Keratinocyte (primary cell): Measurements from ENCODE around the gene CCDC80. TPM values are rescaled to one million over a fixed set of nuclear protein-coding genes. Genes with fewer than 3 reads are reported as not detected.

ENCODE experiments used
- DNase-seq: peaks from one replicate; pipeline ENCODE4 v3.0.0-alpha.2; 2011; ENCODE audit warnings: low read depth, missing footprints, low spot score
- FAIRE-seq: peaks from 2 replicates; lab custom pipeline; 2011; peaks lifted over from hg19 to GRCh38; lab: Jason Lieb, UNC
- H2AFZ ChIP-seq: 2 replicates; pipeline ENCODE4 v1.6.0; 2012; ENCODE audit warnings: low read length, control low read depth, inconsistent platforms; ENCODE audit not compliant: control insufficient read depth
- H3K27ac ChIP-seq: 2 replicates; pipeline ENCODE4 v1.5.1; 2011; ENCODE audit warnings: low read length; ENCODE audit not compliant: control insufficient read depth, insufficient read depth
- H3K27me3 ChIP-seq: 3 replicates; pipeline ENCODE4 v1.6.0; 2011; ENCODE audit warnings: low read length; ENCODE audit not compliant: control insufficient read depth, insufficient read depth; ENCODE audit errors: extremely low read depth
- H3K36me3 ChIP-seq, 2 experiments: 2 replicates in 1 of 2; 3 replicates in 1 of 2; pipeline ENCODE4 v1.5.1; 2011; ENCODE audit warnings: low read length in 2 of 2, mild to moderate bottlenecking in 1 of 2; ENCODE audit not compliant: control insufficient read depth in 2 of 2, insufficient read depth in 2 of 2; ENCODE audit errors: extremely low read depth in 1 of 2
- H3K4me1 ChIP-seq: 3 replicates; pipeline ENCODE4 v1.5.1; 2011; ENCODE audit warnings: low read length; ENCODE audit not compliant: control insufficient read depth, insufficient read depth; ENCODE audit errors: extremely low read depth
- H3K4me2 ChIP-seq: 3 replicates; pipeline ENCODE4 v1.6.0; 2011; ENCODE audit warnings: low read depth, low read length; ENCODE audit not compliant: control insufficient read depth, insufficient read depth; ENCODE audit errors: extremely low read depth
- H3K4me3 ChIP-seq, 3 experiments: fragments of 200-600 bp in 1 of 3; sonication (generic) in 1 of 3; 2 replicates in 2 of 3; 3 replicates in 1 of 3; pipeline ENCODE4 v1.5.1; 2011 to 2016; ENCODE audit warnings: low read length in 3 of 3, mild to moderate bottlenecking in 3 of 3, control low read depth in 2 of 3, inconsistent platforms in 1 of 3, low read depth in 1 of 3, mixed read lengths in 1 of 3, mixed run types in 1 of 3, moderate library complexity in 1 of 3; ENCODE audit not compliant: control insufficient read depth in 2 of 3, insufficient read depth in 2 of 3; ENCODE audit errors: extremely low read depth in 1 of 3
- H3K79me2 ChIP-seq: 2 replicates; pipeline ENCODE4 v1.6.0; 2012; ENCODE audit warnings: low read length; ENCODE audit not compliant: control insufficient read depth, insufficient read depth
- H3K9ac ChIP-seq: 3 replicates; pipeline ENCODE4 v1.6.0; 2011; ENCODE audit warnings: low read length; ENCODE audit not compliant: control insufficient read depth, insufficient read depth; ENCODE audit errors: extremely low read depth
- H3K9me1 ChIP-seq: 3 replicates; pipeline ENCODE4 v1.6.0; 2011; ENCODE audit warnings: low read length; ENCODE audit not compliant: control insufficient read depth, insufficient read depth; ENCODE audit errors: extremely low read depth
- H3K9me3 ChIP-seq: 2 replicates; pipeline ENCODE4 v1.5.1; 2012; ENCODE audit warnings: low read depth, low read length; ENCODE audit not compliant: control insufficient read depth
- H4K20me1 ChIP-seq: 3 replicates; pipeline ENCODE4 v1.6.0; 2011; ENCODE audit warnings: low read length; ENCODE audit not compliant: control insufficient read depth, insufficient read depth; ENCODE audit errors: extremely low read depth
- EZH2 ChIP-seq: IDR thresholded peaks from one replicate; pipeline ENCODE4 v1.6.1; 2012; ENCODE audit warnings: inconsistent platforms, mild to moderate bottlenecking, low read length, moderate library complexity
- dilution Hi-C: fragments of 300-500 bp; cut with MboI; formaldehyde crosslinking; loops from one replicate; pipeline ENCODE4 v1.7.0; 2020; ENCODE audit warnings: low sequenced_read_pairs; ENCODE audit not compliant: extremely low pct_ligation_motif_present
- polyA plus RNA-seq, 5 experiments: library from polyadenylated mRNA; depleted of rRNA in 3 of 5; stranded (reverse) in 3 of 5; stranded (forward) in 1 of 5; unstranded in 1 of 5; fragments of >200 nt; gene quantifications; 1 replicate in 1 of 5; 2 replicates in 3 of 5; 3 replicates in 1 of 5; pipeline versions ENCODE4 v1.2.1 to v1.2.3, GENCODE V29; 2011 to 2012; ENCODE audit warnings: missing spikeins in 2 of 5, low read depth in 1 of 5, low replicate concordance in 1 of 5
- TF ChIP-seq, protein P1 (sequence below), 3 experiments: IDR thresholded peaks in 1 of 3; conservative IDR thresholded peaks in 1 of 3; optimal IDR thresholded peaks in 1 of 3; 2 replicates in 2 of 3; 3 replicates in 1 of 3; pipeline versions ENCODE3 to v1.5.1; 2011; ENCODE audit warnings: low read length in 3 of 3, mild to moderate bottlenecking in 3 of 3, moderate library complexity in 2 of 3, control low read depth in 1 of 3, inconsistent platforms in 1 of 3; ENCODE audit not compliant: insufficient read depth in 2 of 3; ENCODE audit errors: extremely low read depth in 1 of 3

Gene CCDC80
- polyA plus RNA-seq, 1 donor (not counting 4 experiments of a cell fraction or from before 2014, with no cell fraction given), result 12.8 TPM

GRCh38 chr3:112629425-112629824, 11.5 kb downstream of the CCDC80 start:
- no peaks in the 10 kb centered on the region for H3K9me1 ChIP-seq
- H3K4me2 ChIP-seq, result peak overlapping the region; percentile 54
- TF ChIP-seq, protein P1, sequence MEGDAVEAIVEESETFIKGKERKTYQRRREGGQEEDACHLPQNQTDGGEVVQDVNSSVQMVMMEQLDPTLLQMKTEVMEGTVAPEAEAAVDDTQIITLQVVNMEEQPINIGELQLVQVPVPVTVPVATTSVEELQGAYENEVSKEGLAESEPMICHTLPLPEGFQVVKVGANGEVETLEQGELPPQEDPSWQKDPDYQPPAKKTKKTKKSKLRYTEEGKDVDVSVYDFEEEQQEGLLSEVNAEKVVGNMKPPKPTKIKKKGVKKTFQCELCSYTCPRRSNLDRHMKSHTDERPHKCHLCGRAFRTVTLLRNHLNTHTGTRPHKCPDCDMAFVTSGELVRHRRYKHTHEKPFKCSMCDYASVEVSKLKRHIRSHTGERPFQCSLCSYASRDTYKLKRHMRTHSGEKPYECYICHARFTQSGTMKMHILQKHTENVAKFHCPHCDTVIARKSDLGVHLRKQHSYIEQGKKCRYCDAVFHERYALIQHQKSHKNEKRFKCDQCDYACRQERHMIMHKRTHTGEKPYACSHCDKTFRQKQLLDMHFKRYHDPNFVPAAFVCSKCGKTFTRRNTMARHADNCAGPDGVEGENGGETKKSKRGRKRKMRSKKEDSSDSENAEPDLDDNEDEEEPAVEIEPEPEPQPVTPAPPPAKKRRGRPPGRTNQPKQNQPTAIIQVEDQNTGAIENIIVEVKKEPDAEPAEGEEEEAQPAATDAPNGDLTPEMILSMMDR (optimal IDR thresholded peaks at IDR 0.05 in 1 of 3, IDR thresholded peaks at IDR 0.05 in 1 of 3, conservative IDR thresholded peaks at IDR 0.05 in 1 of 3; ENCODE audit: extremely low read depth in 1 of 3, insufficient read depth in 2 of 3, low read length in 3 of 3), result no peak
- TF ChIP-seq EZH2, result no peak
- DNase-seq (no peak), FAIRE-seq (peak; percentile 92)
- no peaks in the 10 kb centered on the region for H3K9me3 ChIP-seq
- H2AFZ ChIP-seq, result peak overlapping the region; percentile 67
- no peaks in the 10 kb centered on the region for H3K36me3 ChIP-seq
- no peaks in the 10 kb centered on the region for H3K79me2 ChIP-seq
- H3K4me1 ChIP-seq, result peaks cover 21% of the 10 kb centered on the region
- no peaks in the 10 kb centered on the region for H4K20me1 ChIP-seq
- H3K4me3 ChIP-seq, result no peak overlapping the region
- peak overlapping the region; percentile 4 for H3K27ac ChIP-seq
- dilution Hi-C loops, result no loop called here
- no peak overlapping the region for H3K9ac ChIP-seq
- H3K27me3 ChIP-seq, result no peaks in the 10 kb centered on the region

GRCh38 chr3:112627919-112628466, 12.9 kb downstream of the CCDC80 start:
- dilution Hi-C loops, result no loop called here
- no peaks in the 10 kb centered on the region for H3K79me2 ChIP-seq
- TF ChIP-seq, protein P1 (optimal IDR thresholded peaks at IDR 0.05 in 1 of 3, IDR thresholded peaks at IDR 0.05 in 1 of 3, conservative IDR thresholded peaks at IDR 0.05 in 1 of 3; ENCODE audit: extremely low read depth in 1 of 3, insufficient read depth in 2 of 3, low read length in 3 of 3), result no peak
- no peak for TF ChIP-seq EZH2
- H3K9me3 ChIP-seq, result no peaks in the 10 kb centered on the region
- no peak overlapping the region for H3K9ac ChIP-seq
- H3K4me3 ChIP-seq, result no peak overlapping the region
- H3K4me2 ChIP-seq, result no peak overlapping the region
- no peaks in the 10 kb centered on the region for H3K36me3 ChIP-seq
- H4K20me1 ChIP-seq, result no peaks in the 10 kb centered on the region
- no peak for FAIRE-seq
- H3K9me1 ChIP-seq, result no peaks in the 10 kb centered on the region
- no peak overlapping the region for H3K27ac ChIP-seq
- no peak for DNase-seq
- H3K27me3 ChIP-seq, result no peaks in the 10 kb centered on the region
- no peak overlapping the region for H2AFZ ChIP-seq
- peaks cover 16% of the 10 kb centered on the region for H3K4me1 ChIP-seq
